ENCODE data around the gene VPS13D.

Gene VPS13D

DNA sequence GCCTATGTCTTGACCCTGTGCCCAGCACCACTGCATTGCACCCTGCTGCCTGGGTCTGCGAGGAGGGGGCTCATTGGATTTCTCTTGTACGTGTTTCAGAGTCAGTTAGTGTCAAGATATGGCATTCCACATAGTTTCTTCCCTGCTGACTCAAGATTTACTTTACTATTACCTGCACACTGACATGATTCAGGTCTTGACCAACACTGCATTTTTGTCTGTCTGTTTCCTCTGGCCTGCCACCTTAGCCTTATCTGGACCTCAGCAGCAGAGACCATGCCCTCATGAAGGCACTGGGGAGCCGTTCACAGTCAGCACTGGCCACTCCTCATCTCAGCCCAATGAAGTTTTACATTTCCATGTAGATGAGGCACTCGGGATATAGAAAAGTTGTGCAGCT lies 232.8 kb downstream of the VPS13D start:
- no peaks in the 10 kb centered on the region for H3K4me1 ChIP-seq (ENCODE audit: low read length)

DNA sequence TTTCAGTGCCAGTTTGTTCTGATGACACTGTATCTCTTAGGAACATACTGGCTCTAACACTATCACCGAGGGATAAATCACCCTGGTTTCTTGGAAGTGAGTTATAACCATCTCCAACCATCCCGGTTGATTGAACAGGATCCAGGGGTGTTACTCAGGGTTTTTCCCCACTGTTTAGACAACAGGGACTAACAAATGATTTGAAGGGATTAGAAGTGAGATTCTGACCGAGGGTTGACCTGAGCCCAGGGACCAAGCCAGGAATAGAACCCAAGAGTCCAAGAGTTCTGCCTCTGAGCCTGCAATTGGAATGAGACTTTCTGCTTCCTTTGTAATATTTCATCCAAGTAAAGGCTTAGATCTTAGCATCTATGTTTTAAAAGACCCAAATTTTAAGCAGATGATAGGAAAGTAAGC lies 234.2 kb downstream of the VPS13D start:
- Histone ChIP-seq H3K36me3 (replicated peaks; ENCODE audit: insufficient read depth, low read length) (no peaks in the 10 kb centered on the region), H3K4me3 (ENCODE audit: low read length) (no peak overlapping the region), H3F3A (ENCODE audit: insufficient read depth, low read length) (no peaks in the 10 kb centered on the region), H3K4me1 (ENCODE audit: low read length) (no peaks in the 10 kb centered on the region), H3K9me3 (replicated peaks; ENCODE audit: insufficient read depth, low read length) (no peaks in the 10 kb centered on the region), H3K79me2 (ENCODE audit: low read length) (no peaks in the 10 kb centered on the region), H3K27me3 (replicated peaks; ENCODE audit: insufficient read depth, low read length) (no peaks in the 10 kb centered on the region), H2AFZ (ENCODE audit: low read length) (no peak overlapping the region), H3K27ac (ENCODE audit: low read length) (no peak overlapping the region), H3K4me2 (ENCODE audit: low read depth, low read length) (no peak overlapping the region), H3K9me2 (replicated peaks; ENCODE audit: insufficient read depth, low read length) (no peaks in the 10 kb centered on the region), H3K9ac (ENCODE audit: low read length) (no peak overlapping the region), H4K20me1 (ENCODE audit: insufficient read depth, low read length) (no peaks in the 10 kb centered on the region)
- no peak for TF ChIP-seq EZH2phosphoT487 (IDR thresholded peaks at IDR 0.05; ENCODE audit: low read length)
- no peak for TF ChIP-seq EZH2 (optimal IDR thresholded peaks at IDR 0.05; ENCODE audit: low read depth, low read length)
- TF ChIP-seq, protein P1, sequence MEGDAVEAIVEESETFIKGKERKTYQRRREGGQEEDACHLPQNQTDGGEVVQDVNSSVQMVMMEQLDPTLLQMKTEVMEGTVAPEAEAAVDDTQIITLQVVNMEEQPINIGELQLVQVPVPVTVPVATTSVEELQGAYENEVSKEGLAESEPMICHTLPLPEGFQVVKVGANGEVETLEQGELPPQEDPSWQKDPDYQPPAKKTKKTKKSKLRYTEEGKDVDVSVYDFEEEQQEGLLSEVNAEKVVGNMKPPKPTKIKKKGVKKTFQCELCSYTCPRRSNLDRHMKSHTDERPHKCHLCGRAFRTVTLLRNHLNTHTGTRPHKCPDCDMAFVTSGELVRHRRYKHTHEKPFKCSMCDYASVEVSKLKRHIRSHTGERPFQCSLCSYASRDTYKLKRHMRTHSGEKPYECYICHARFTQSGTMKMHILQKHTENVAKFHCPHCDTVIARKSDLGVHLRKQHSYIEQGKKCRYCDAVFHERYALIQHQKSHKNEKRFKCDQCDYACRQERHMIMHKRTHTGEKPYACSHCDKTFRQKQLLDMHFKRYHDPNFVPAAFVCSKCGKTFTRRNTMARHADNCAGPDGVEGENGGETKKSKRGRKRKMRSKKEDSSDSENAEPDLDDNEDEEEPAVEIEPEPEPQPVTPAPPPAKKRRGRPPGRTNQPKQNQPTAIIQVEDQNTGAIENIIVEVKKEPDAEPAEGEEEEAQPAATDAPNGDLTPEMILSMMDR (IDR thresholded peaks at IDR 0.05; ENCODE audit: low read length), result no peak
- no peak for DNase-seq

More for the DNA sequence above, 232.8 kb downstream of the VPS13D start:
- Histone ChIP-seq H3K4me2 (ENCODE audit: low read depth, low read length) (no peak overlapping the region), H3K27me3 (replicated peaks; ENCODE audit: insufficient read depth, low read length) (no peaks in the 10 kb centered on the region), H3K27ac (ENCODE audit: low read length) (no peak overlapping the region), H4K20me1 (ENCODE audit: insufficient read depth, low read length) (no peaks in the 10 kb centered on the region), H3K9me3 (replicated peaks; ENCODE audit: insufficient read depth, low read length) (no peaks in the 10 kb centered on the region), H3F3A (ENCODE audit: insufficient read depth, low read length) (no peaks in the 10 kb centered on the region), H3K9ac (ENCODE audit: low read length) (no peak overlapping the region), H2AFZ (ENCODE audit: low read length) (no peak overlapping the region), H3K79me2 (ENCODE audit: low read length) (no peaks in the 10 kb centered on the region), H3K36me3 (replicated peaks; ENCODE audit: insufficient read depth, low read length) (no peaks in the 10 kb centered on the region), H3K4me3 (ENCODE audit: low read length) (no peak overlapping the region), H3K9me2 (replicated peaks; ENCODE audit: insufficient read depth, low read length) (no peaks in the 10 kb centered on the region)
- no peak for TF ChIP-seq EZH2 (optimal IDR thresholded peaks at IDR 0.05; ENCODE audit: low read depth, low read length)
- TF ChIP-seq EZH2phosphoT487 (IDR thresholded peaks at IDR 0.05; ENCODE audit: low read length), result no peak
- TF ChIP-seq, protein P1 (IDR thresholded peaks at IDR 0.05; ENCODE audit: low read length), result no peak
- DNase-seq, result no peak

DNA sequence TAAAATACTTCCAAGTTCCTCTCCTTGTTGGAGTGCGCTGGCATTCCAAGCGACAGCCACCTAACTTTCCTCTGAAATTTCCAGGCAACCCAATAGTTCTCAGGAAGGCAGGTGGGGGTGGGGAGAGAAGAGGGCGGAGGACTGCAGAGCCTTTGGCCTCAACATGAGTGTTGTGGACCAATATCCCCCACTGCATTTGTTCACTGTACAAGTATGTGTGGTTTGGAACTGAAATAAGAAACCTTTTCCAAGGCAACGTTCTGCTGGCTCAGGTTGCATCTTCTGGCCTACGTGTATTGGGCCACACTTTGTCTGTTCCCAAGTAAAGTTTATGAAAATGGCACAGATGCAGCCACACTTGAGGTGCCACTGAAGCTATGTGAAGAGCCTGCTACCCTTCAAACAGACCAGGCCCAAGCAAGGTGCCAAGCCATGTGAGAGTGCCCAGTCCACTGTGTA lies 234.8 kb downstream of the VPS13D start:
- Histone ChIP-seq H3K27ac (ENCODE audit: low read length) (no peak overlapping the region), H4K20me1 (ENCODE audit: insufficient read depth, low read length) (no peaks in the 10 kb centered on the region), H3K9ac (ENCODE audit: low read length) (no peak overlapping the region), H3K27me3 (replicated peaks; ENCODE audit: insufficient read depth, low read length) (no peaks in the 10 kb centered on the region), H3F3A (ENCODE audit: insufficient read depth, low read length) (no peaks in the 10 kb centered on the region), H3K36me3 (replicated peaks; ENCODE audit: insufficient read depth, low read length) (no peaks in the 10 kb centered on the region), H2AFZ (ENCODE audit: low read length) (no peak overlapping the region), H3K79me2 (ENCODE audit: low read length) (no peaks in the 10 kb centered on the region), H3K4me3 (ENCODE audit: low read length) (no peak overlapping the region), H3K9me3 (replicated peaks; ENCODE audit: insufficient read depth, low read length) (no peaks in the 10 kb centered on the region), H3K9me2 (replicated peaks; ENCODE audit: insufficient read depth, low read length) (no peaks in the 10 kb centered on the region), H3K4me1 (ENCODE audit: low read length) (no peaks in the 10 kb centered on the region), H3K4me2 (ENCODE audit: low read depth, low read length) (no peak overlapping the region)
- TF ChIP-seq, protein P1 (IDR thresholded peaks at IDR 0.05; ENCODE audit: low read length), result no peak
- DNase-seq, result no peak
